GM19395 (cell line): ENCODE data around the gene NT5C3A.

Experiments
- ATAC-seq: cut with Tn5 transposase; IDR thresholded peaks from one replicate; pipeline ENCODE4 v1.9.1; 2021; ENCODE audit warnings: mild to moderate bottlenecking, moderate library complexity; ENCODE audit not compliant: unreplicated experiment

NT5C3A gene

GRCh38 chr7:33076737-33077136 is 14.2 kb upstream of the NT5C3A start:
- ATAC-seq: peak; percentile 77

- no peak for ATAC-seq
Measured at GRCh38 chr7:33075818-33076518, 13.4 kb upstream of the NT5C3A start.

GRCh38 chr7:33073243-33073642 is 10.7 kb upstream of the NT5C3A start:
- no peak for ATAC-seq

GRCh38 chr7:33072471-33072870 is 9.9 kb upstream of the NT5C3A start:
- no peak for ATAC-seq

GRCh38 chr7:33070831-33071230 is 8.3 kb upstream of the NT5C3A start:
- no peak for ATAC-seq

- ATAC-seq: no peak
Measured at GRCh38 chr7:33070277-33070676, 7.7 kb upstream of the NT5C3A start.

GRCh38 chr7:33067921-33068320 is 5.3 kb upstream of the NT5C3A start:
- ATAC-seq: no peak

- no peak for ATAC-seq
Measured at GRCh38 chr7:33066771-33067170, 4.2 kb upstream of the NT5C3A start.

- no peak for ATAC-seq
Measured at GRCh38 chr7:33065981-33066380, 3.4 kb upstream of the NT5C3A start.

GRCh38 chr7:33062782-33063443 is 337 bp upstream of the NT5C3A start:
- peak; percentile 97 for ATAC-seq

GRCh38 chr7:33061282-33061937 is 1.2 kb downstream of the NT5C3A start:
- no peak for ATAC-seq

GRCh38 chr7:33059635-33060034 is 2.9 kb downstream of the NT5C3A start:
- no peak for ATAC-seq

GRCh38 chr7:33055158-33055557 is 7.4 kb downstream of the NT5C3A start:
- ATAC-seq: no peak

GRCh38 chr7:33054261-33054964 is 8.2 kb downstream of the NT5C3A start:
- ATAC-seq: no peak

GRCh38 chr7:33053721-33054120 is 8.9 kb downstream of the NT5C3A start:
- ATAC-seq: no peak

- peak; percentile 66 for ATAC-seq
Measured at GRCh38 chr7:33050535-33051318, 11.8 kb downstream of the NT5C3A start.

- no peak for ATAC-seq
Measured at GRCh38 chr7:33048704-33049103, 13.9 kb downstream of the NT5C3A start.

- ATAC-seq: no peak
Measured at GRCh38 chr7:33048257-33048656, 14.3 kb downstream of the NT5C3A start.

- ATAC-seq: no peak
Measured at GRCh38 chr7:33044986-33045385, 17.6 kb downstream of the NT5C3A start.

- no peak for ATAC-seq
Measured at GRCh38 chr7:33044401-33044718, 18.2 kb downstream of the NT5C3A start.
